Mammary epithelial cell (primary cell): ENCODE measurements around the gene MBNL2.

Experiments used
- EZH2 ChIP-seq: IDR thresholded peaks from 2 replicates; pipeline ENCODE4 v1.6.1; 2012; ENCODE audit warnings: low read length, inconsistent platforms, borderline replicate concordance
- TF ChIP-seq, protein P1 (sequence below), 2 donors: IDR thresholded peaks in 1 of 2; conservative IDR thresholded peaks in 1 of 2; 2 replicates each; pipeline ENCODE4 v1.5.1; 2011 to 2012; ENCODE audit warnings: inconsistent platforms in 2 of 2, low read length in 2 of 2, mild to moderate bottlenecking in 2 of 2, control low read depth in 1 of 2, low read depth in 1 of 2; ENCODE audit not compliant: insufficient read depth in 1 of 2; ENCODE audit errors: extremely low read depth in 1 of 2

DNA sequence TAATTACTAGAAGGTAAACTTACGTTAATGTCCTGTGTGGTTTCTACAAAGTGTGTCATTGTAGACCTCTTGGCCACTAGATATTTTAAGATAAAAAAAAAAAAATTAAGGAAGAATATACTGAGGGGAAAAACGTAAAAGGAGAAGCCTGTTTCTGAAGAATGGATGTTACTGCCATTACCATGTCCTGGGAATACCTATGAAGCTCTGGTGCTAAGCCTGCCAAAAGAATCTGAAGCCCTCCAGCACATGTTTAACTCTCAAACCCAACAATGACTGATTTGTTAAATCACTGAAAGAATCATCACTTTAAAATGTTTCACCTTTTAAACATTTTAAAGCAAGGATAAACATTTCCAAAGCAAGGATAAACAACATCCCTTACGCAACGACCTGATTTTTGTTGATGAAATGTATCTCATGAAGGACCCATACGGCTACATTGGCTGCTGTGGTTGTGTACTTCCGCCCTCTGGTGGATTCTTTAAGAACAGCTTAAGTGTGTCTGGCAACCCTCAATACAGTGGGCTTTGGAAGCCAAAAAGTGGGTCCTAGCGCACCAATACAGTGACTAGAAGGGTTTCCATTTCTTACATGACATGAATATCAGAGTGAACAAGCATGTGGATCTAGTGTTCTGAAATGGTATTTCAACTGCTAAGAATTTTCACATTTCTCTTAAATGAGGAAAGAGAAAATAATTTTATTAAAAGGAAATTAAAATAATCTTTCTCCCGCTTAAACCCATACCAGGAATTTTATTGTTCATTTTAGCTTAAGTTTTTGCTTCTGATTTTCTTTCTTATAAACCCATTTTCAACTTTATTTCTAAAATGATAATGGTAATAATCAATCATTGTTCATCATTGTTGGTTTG is 137.3 kb downstream of the MBNL2 start:
- TF ChIP-seq, protein P1, sequence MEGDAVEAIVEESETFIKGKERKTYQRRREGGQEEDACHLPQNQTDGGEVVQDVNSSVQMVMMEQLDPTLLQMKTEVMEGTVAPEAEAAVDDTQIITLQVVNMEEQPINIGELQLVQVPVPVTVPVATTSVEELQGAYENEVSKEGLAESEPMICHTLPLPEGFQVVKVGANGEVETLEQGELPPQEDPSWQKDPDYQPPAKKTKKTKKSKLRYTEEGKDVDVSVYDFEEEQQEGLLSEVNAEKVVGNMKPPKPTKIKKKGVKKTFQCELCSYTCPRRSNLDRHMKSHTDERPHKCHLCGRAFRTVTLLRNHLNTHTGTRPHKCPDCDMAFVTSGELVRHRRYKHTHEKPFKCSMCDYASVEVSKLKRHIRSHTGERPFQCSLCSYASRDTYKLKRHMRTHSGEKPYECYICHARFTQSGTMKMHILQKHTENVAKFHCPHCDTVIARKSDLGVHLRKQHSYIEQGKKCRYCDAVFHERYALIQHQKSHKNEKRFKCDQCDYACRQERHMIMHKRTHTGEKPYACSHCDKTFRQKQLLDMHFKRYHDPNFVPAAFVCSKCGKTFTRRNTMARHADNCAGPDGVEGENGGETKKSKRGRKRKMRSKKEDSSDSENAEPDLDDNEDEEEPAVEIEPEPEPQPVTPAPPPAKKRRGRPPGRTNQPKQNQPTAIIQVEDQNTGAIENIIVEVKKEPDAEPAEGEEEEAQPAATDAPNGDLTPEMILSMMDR (conservative IDR thresholded peaks at IDR 0.05 in 1 of 2, IDR thresholded peaks at IDR 0.05 in 1 of 2; ENCODE audit: extremely low read depth in 1 of 2, insufficient read depth in 1 of 2, low read depth in 1 of 2, low read length in 2 of 2) = peak; percentile 77 to 89
- TF ChIP-seq EZH2 = no peak
